GM23338 (cell line): ENCODE data around the gene ARPC2.

ENCODE experiments used
- CREB1 ChIP-seq: fragments of 250-450 bp; sonication (Bioruptor Pico); IDR thresholded peaks from 2 replicates; pipeline ENCODE4 v1.5.0; 2020; ENCODE audit warnings: low read depth, mild to moderate bottlenecking, moderate library complexity
- CTCF ChIP-seq, 2 experiments: fragments of 200-600 bp in 1 of 2; sonication (generic) in 1 of 2; conservative IDR thresholded peaks; 2 replicates each; pipeline versions ENCODE4 v1.5.1 to v1.6.1; 2016 to 2017; ENCODE audit warnings: antibody characterized with exemption in 2 of 2, low read depth in 2 of 2, mild to moderate bottlenecking in 2 of 2, moderate library complexity in 1 of 2
- ETS1 ChIP-seq: IDR thresholded peaks from 2 replicates; pipeline ENCODE4 v1.6.1; 2016; ENCODE audit warnings: antibody characterized with exemption
- EZH2 ChIP-seq: fragments of 200-600 bp; sonication (generic); IDR thresholded peaks from one replicate; pipeline ENCODE4 v1.8.0; 2017; ENCODE audit warnings: antibody characterized with exemption, mild to moderate bottlenecking, low read depth; ENCODE audit not compliant: unreplicated experiment
- EZH2phosphoT487 ChIP-seq: fragments of 200-600 bp; sonication (generic); IDR thresholded peaks from one replicate; pipeline ENCODE4 v1.8.1; 2018; ENCODE audit warnings: antibody characterized with exemption; ENCODE audit not compliant: unreplicated experiment
- POLR2AphosphoS5 ChIP-seq: IDR thresholded peaks from 2 replicates; pipeline ENCODE4 v1.6.1; 2016; ENCODE audit warnings: antibody characterized with exemption, low read depth
- REST ChIP-seq: IDR thresholded peaks from one replicate; pipeline ENCODE4 v1.6.1; 2018; ENCODE audit warnings: antibody characterized with exemption; ENCODE audit not compliant: unreplicated experiment
- ZNF114 ChIP-seq: fragments of 250-450 bp; sonication (Bioruptor Pico); IDR thresholded peaks from 2 replicates; pipeline ENCODE4 v1.5.0; 2020; ENCODE audit warnings: mild to moderate bottlenecking, moderate library complexity

- TF ChIP-seq POLR2AphosphoS5 (no peak), CTCF (conservative IDR thresholded peaks at IDR 0.05; ENCODE audit: low read depth in 2 of 2) (no peak), EZH2phosphoT487 (no peak), REST (no peak), ZNF114 (no peak), ETS1 (no peak), CREB1 (no peak), EZH2 (no peak)
Observed at GRCh38 chr2:218168016-218168415, 49.0 kb upstream of the ARPC2 start.
